GM10266 (cell line): Measurements from ENCODE around the gene LRTM1.

Experiments
- DNase-seq: peaks from one replicate; pipeline ENCODE4 v3.0.0; 2012; ENCODE audit errors: extremely low spot score
- CTCF ChIP-seq: IDR thresholded peaks from 2 replicates; pipeline ENCODE4 v1.5.1; 2012; ENCODE audit warnings: mild to moderate bottlenecking, low read depth; ENCODE audit not compliant: control insufficient read depth, insufficient read depth; ENCODE audit errors: missing control alignments

LRTM1 gene

GRCh38 chr3:54909191-54909590 is 18.7 kb downstream of the LRTM1 start:
- no peak for TF ChIP-seq CTCF
- DNase-seq: no peak

- no peak for DNase-seq
- TF ChIP-seq CTCF: no peak
These were observed 21.1 kb downstream of the LRTM1 start for GRCh38 chr3:54906763-54907162.

- DNase-seq: no peak
- TF ChIP-seq CTCF: no peak
These were observed 21.9 kb downstream of the LRTM1 start for GRCh38 chr3:54905920-54906319.

GRCh38 chr3:54905261-54905888 is 22.5 kb downstream of the LRTM1 start:
- no peak for TF ChIP-seq CTCF
- DNase-seq: no peak

GRCh38 chr3:54901906-54902685 is 25.8 kb downstream of the LRTM1 start:
- TF ChIP-seq CTCF: no peak
- no peak for DNase-seq

- TF ChIP-seq CTCF: no peak
- no peak for DNase-seq
These were observed 26.8 kb downstream of the LRTM1 start for GRCh38 chr3:54900838-54901591.
